NCI-H748 treated with DMSO at 0.1 percent for 48 hours (cell line): ENCODE results near the gene ST13.
"Not testable (repeated sequence)": the region's sequence is repeated elsewhere in the genome, so short reads cannot be mapped to it uniquely, and the experiment has no call there.

Experiments
- DNase-seq: peaks from one replicate; lab custom pipeline; 2025; lab: John Stamatoyannopoulos, UW

Gene ST13

DNA sequence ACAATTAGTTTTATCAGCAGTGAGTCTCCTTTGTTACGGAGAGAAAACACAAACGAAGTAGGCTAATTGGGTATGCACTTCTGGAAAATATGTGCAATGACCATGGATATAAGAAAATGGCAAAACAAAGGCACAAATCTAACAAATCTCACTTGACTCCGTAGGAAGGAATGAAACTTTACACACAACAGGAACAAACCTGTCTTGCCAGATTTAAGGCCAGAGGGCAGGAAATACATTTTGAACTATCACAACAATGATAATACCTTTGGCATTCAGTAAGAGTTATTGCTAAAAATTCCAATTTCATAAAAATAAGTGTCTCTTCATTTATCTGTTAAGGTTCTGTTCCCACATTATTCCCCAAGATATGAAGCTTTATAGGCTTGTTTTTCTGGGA is 73.9 kb downstream of the ST13 start:
- DNase-seq = no peak

DNA sequence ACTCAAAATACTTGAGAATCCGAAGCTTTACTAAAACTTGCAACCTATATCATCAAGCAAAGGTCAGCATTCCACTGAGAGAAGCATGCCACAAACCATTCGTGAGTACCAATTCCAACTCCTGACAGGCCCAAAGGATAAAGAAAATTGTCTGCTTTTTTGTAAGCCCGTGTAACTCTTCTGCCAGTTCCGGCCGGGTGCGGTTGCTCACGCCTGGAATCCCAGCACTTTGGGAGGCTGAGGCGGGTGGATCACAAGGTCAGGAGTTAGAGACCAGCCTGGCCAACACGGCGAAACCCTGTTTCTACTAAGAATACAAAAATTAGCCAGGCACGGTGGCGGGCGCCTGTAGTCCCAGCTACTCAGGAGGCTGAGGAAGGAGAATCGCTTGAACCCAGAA is 74.7 kb downstream of the ST13 start:
- not testable (repeated sequence) for DNase-seq
